H9 (cell line): ENCODE results near the gene LASP1. TPM values are rescaled to one million over a fixed set of nuclear protein-coding genes. Genes with fewer than 3 reads are reported as not detected.

Experiments
- DNase-seq: peaks from one replicate; pipeline ENCODE4 v3.0.0-alpha.2; 2017
- H2AFZ ChIP-seq: one replicate; pipeline ENCODE4 v1.6.1; 2013; ENCODE audit warnings: mild to moderate bottlenecking, low read length, control low read depth, moderate library complexity
- H2AK5ac ChIP-seq: 2 replicates; pipeline ENCODE4 v1.6.1; 2013; ENCODE audit warnings: low read length, control low read depth, mixed read lengths; ENCODE audit not compliant: insufficient read length
- H2BK120ac ChIP-seq: one replicate; pipeline ENCODE4 v1.6.1; 2013; ENCODE audit warnings: low read depth, mild to moderate bottlenecking, low read length, control low read depth, inconsistent platforms; ENCODE audit not compliant: poor library complexity, severe bottlenecking
- H2BK12ac ChIP-seq: 2 replicates; pipeline ENCODE4 v1.6.1; 2013; ENCODE audit warnings: low read length, control low read depth, mixed read lengths, low read depth; ENCODE audit not compliant: insufficient read length
- H2BK15ac ChIP-seq: 2 replicates; pipeline ENCODE4 v1.6.1; 2013; ENCODE audit warnings: low read depth, low read length, control low read depth
- H2BK20ac ChIP-seq: one replicate; pipeline ENCODE4 v1.6.1; 2013; ENCODE audit warnings: low read depth, mild to moderate bottlenecking, low read length, control low read depth, inconsistent platforms; ENCODE audit not compliant: poor library complexity, severe bottlenecking
- H2BK5ac ChIP-seq: 2 replicates; pipeline ENCODE4 v1.6.1; 2013; ENCODE audit warnings: low read length, control low read depth, mixed read lengths; ENCODE audit not compliant: insufficient read length
- H3K14ac ChIP-seq: 2 replicates; pipeline ENCODE4 v1.6.1; 2013; ENCODE audit warnings: low read length, control low read depth; ENCODE audit not compliant: insufficient read depth
- H3K18ac ChIP-seq: 2 replicates; pipeline ENCODE4 v1.6.1; 2013; ENCODE audit warnings: low read depth, mild to moderate bottlenecking, mixed read lengths, low read length, control low read depth; ENCODE audit not compliant: insufficient read length
- H3K23ac ChIP-seq: 2 replicates; pipeline ENCODE4 v1.6.1; 2013; ENCODE audit warnings: low read length, control low read depth, mixed read lengths, low read depth; ENCODE audit not compliant: insufficient read length
- H3K23me2 ChIP-seq: 2 replicates; pipeline ENCODE4 v1.6.1; 2013; ENCODE audit warnings: low read depth, mild to moderate bottlenecking, mixed read lengths, low read length, control low read depth; ENCODE audit not compliant: insufficient read length, poor library complexity, severe bottlenecking
- H3K27ac ChIP-seq: 2 replicates; pipeline ENCODE4 v1.5.1; 2013; ENCODE audit warnings: low read length, control low read depth, mixed read lengths, low read depth; ENCODE audit not compliant: insufficient read length
- H3K27me3 ChIP-seq: 2 replicates; pipeline ENCODE4 v1.6.1; 2013; ENCODE audit warnings: low read length, control low read depth, inconsistent platforms; ENCODE audit not compliant: insufficient read depth
- H3K4ac ChIP-seq: 2 replicates; pipeline ENCODE4 v1.6.1; 2013; ENCODE audit warnings: low read depth, mild to moderate bottlenecking, control low read depth, inconsistent platforms, low read length, moderate library complexity
- H3K4me1 ChIP-seq: 2 replicates; pipeline ENCODE4 v1.6.1; 2013; ENCODE audit warnings: low read length, control low read depth, inconsistent platforms; ENCODE audit not compliant: insufficient read depth
- H3K4me2 ChIP-seq: 2 replicates; pipeline ENCODE4 v1.6.1; 2013; ENCODE audit warnings: low read length, control low read depth, mixed read lengths; ENCODE audit not compliant: insufficient read length, insufficient read depth
- H3K56ac ChIP-seq: 2 replicates; pipeline ENCODE4 v1.6.1; 2013; ENCODE audit warnings: low read depth, mild to moderate bottlenecking, mixed read lengths, low read length, control low read depth; ENCODE audit not compliant: insufficient read length
- H3K79me1 ChIP-seq: 2 replicates; pipeline ENCODE4 v1.6.1; 2013; ENCODE audit warnings: low read depth, mild to moderate bottlenecking, moderate library complexity, low read length, control low read depth, inconsistent platforms; ENCODE audit not compliant: insufficient read depth, poor library complexity, severe bottlenecking
- H3K79me2 ChIP-seq: 2 replicates; pipeline ENCODE4 v1.6.1; 2013; ENCODE audit warnings: low read length, control low read depth, inconsistent platforms; ENCODE audit not compliant: insufficient read depth
- H3K9ac ChIP-seq: 2 replicates; pipeline ENCODE4 v1.6.1; 2013; ENCODE audit warnings: low read length, control low read depth, mixed read lengths; ENCODE audit not compliant: insufficient read length; ENCODE audit errors: extremely low read depth
- H3K9me3 ChIP-seq: one replicate; pipeline ENCODE4 v1.6.1; 2013; ENCODE audit warnings: low read depth, low read length, inconsistent platforms; ENCODE audit not compliant: control insufficient read depth
- H3T11ph ChIP-seq: one replicate; pipeline ENCODE4 v1.6.1; 2013; ENCODE audit warnings: mild to moderate bottlenecking, low read length, control low read depth, inconsistent platforms
- H4K20me1 ChIP-seq: one replicate; pipeline ENCODE4 v1.6.1; 2013; ENCODE audit not compliant: control insufficient read depth, insufficient read length, insufficient read depth
- H4K5ac ChIP-seq: 2 replicates; pipeline ENCODE4 v1.6.1; 2013; ENCODE audit warnings: low read depth, mild to moderate bottlenecking, mixed read lengths, low read length, control low read depth; ENCODE audit not compliant: insufficient read length
- H4K8ac ChIP-seq: replicated peaks from 2 replicates; pipeline ENCODE4 v1.6.1; 2013; ENCODE audit warnings: low read length, control low read depth, mixed read lengths, low read depth; ENCODE audit not compliant: insufficient read length
- H4K91ac ChIP-seq: 2 replicates; pipeline ENCODE4 v1.6.1; 2013; ENCODE audit warnings: low read depth, mild to moderate bottlenecking, moderate library complexity, mixed read lengths, low read length, control low read depth; ENCODE audit not compliant: insufficient read length
- H3K27ac Mint-ChIP-seq, 3 experiments: 2 replicates in 2 of 3; 3 replicates in 1 of 3; pipeline ENCODE4 v1.8.0; 2020 to 2021; ENCODE audit warnings: mixed read lengths in 3 of 3, mild to moderate bottlenecking in 1 of 3, moderate library complexity in 1 of 3
- H3K27me3 Mint-ChIP-seq: 2 replicates; pipeline ENCODE4 v1.8.0; 2021; ENCODE audit warnings: low read depth, mild to moderate bottlenecking, moderate library complexity, mixed read lengths
- H3K36me3 Mint-ChIP-seq, 3 experiments: 2 replicates in 2 of 3; 3 replicates in 1 of 3; pipeline ENCODE4 v1.8.0; 2020 to 2021; ENCODE audit warnings: low read depth in 3 of 3, mixed read lengths in 3 of 3; ENCODE audit not compliant: insufficient read depth in 1 of 3
- H3K4me1 Mint-ChIP-seq, 2 experiments: 2 replicates each; pipeline ENCODE4 v1.8.0; 2020; ENCODE audit warnings: mixed read lengths in 2 of 2
- H3K4me3 Mint-ChIP-seq, 2 experiments: 2 replicates in 1 of 2; 3 replicates in 1 of 2; pipeline ENCODE4 v1.8.0; 2020 to 2021; ENCODE audit warnings: mild to moderate bottlenecking in 2 of 2, mixed read lengths in 2 of 2, moderate library complexity in 1 of 2
- H3K9me3 Mint-ChIP-seq, 2 experiments: 2 replicates in 1 of 2; 3 replicates in 1 of 2; pipeline ENCODE4 v1.8.0; 2020; ENCODE audit warnings: mild to moderate bottlenecking in 2 of 2, mixed read lengths in 2 of 2, moderate library complexity in 1 of 2
- WGBS: extraction: QIAGEN DNeasy Blood & Tissue Kit; methylation state at CpG from one replicate; pipeline ENCODE4 v1.1.7; 2013; ENCODE audit warnings: missing lambda C conversion rate, low lambda C conversion rate, mixed read lengths; ENCODE audit not compliant: insufficient read length; ENCODE audit errors: extremely low coverage; 5-methylcytosine and 5-hydroxymethylcytosine counted together
- total RNA-seq: library from RNA; stranded (reverse); gene quantifications from 2 replicates; pipeline ENCODE4 v1.2.1, GENCODE V29; 2021
- TF ChIP-seq, protein P1 (sequence below): fragments of 200-600 bp; sonication (generic); conservative IDR thresholded peaks from 3 replicates; pipeline ENCODE4 v1.8.0; 2021; ENCODE audit warnings: antibody characterized with exemption, mild to moderate bottlenecking

Gene LASP1
- total RNA-seq, 1 experiment from 2014 or later, result 121 TPM

DNA sequence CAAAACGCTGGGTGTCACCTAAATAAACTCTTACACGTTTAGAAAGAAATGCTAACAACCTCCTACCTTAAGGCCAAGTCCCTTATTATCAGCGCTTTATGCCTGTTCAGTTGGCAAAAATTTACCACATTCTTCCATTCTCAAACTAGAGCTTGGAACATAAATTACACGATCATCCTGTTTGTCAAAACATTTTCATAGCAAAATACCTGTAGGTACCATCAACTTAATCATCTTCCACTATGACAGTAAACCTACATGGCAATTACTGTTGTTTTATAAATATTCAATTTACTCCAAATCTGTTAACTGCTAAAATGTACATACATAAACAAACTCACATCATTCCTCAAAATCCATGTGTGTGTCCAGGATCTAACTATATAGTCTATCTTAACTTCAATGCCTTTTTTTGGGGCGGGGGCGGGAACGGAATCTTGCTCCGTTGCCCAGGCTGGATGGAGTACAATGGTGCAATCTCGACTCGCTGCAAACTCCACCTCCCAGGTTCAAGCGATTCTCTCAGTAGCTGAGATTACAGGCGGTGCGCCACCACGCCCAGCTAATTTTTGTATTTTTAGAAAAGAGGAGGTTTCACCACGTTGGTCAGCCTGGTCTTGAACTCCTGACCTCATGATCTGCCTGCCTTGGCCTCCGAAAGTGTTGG is 20.8 kb upstream of the LASP1 start:
- TF ChIP-seq, protein P1, sequence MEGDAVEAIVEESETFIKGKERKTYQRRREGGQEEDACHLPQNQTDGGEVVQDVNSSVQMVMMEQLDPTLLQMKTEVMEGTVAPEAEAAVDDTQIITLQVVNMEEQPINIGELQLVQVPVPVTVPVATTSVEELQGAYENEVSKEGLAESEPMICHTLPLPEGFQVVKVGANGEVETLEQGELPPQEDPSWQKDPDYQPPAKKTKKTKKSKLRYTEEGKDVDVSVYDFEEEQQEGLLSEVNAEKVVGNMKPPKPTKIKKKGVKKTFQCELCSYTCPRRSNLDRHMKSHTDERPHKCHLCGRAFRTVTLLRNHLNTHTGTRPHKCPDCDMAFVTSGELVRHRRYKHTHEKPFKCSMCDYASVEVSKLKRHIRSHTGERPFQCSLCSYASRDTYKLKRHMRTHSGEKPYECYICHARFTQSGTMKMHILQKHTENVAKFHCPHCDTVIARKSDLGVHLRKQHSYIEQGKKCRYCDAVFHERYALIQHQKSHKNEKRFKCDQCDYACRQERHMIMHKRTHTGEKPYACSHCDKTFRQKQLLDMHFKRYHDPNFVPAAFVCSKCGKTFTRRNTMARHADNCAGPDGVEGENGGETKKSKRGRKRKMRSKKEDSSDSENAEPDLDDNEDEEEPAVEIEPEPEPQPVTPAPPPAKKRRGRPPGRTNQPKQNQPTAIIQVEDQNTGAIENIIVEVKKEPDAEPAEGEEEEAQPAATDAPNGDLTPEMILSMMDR, result no peak
- 100% methylated on average over 2 of the region's 16 CpGs for WGBS
- Histone ChIP-seq H3K23me2 (peaks cover 12% of the 10 kb centered on the region), H2AK5ac (no peak overlapping the region), H3K18ac (no peak overlapping the region), H3K9ac (no peak overlapping the region), H4K91ac (no peak overlapping the region), H3K4me2 (no peak overlapping the region), H2BK5ac (no peak overlapping the region), H3K79me2 (peaks cover 22% of the 10 kb centered on the region), H3K4ac (no peak overlapping the region), H2AFZ (no peak overlapping the region), H2BK12ac (no peak overlapping the region), H3K9me3 (no peaks in the 10 kb centered on the region), H2BK120ac (no peak overlapping the region), H3K79me1 (peaks cover 9% of the 10 kb centered on the region), H4K8ac (no peak overlapping the region), H3K27ac (no peak overlapping the region), H3K14ac (no peak overlapping the region), H4K5ac (no peak overlapping the region), H3K27me3 (no peaks in the 10 kb centered on the region), H3K4me1 (0 out of 2 replicates have a peak, but pooled peaks cover 2% of the 10 kb centered on the region), H3K23ac (no peak overlapping the region), H3K56ac (no peak overlapping the region), H2BK15ac (no peak overlapping the region), H3T11ph (no peak overlapping the region), H4K20me1 (no peaks in the 10 kb centered on the region), H2BK20ac (no peak overlapping the region)
- H3K4me3 Mint-ChIP-seq, result no peak overlapping the region
- H3K36me3 Mint-ChIP-seq, result peaks cover 62 to 67% (median 63%) of the 10 kb centered on the region in 3 experiments
- H3K27ac Mint-ChIP-seq, result peak overlapping the region in 2 of 3 experiments; percentile 44 to 59; a peak in 2 of 7 replicates
- H3K27me3 Mint-ChIP-seq, result no peaks in the 10 kb centered on the region; the same call in 1 of the 2 replicates
- no peak for DNase-seq
- H3K9me3 Mint-ChIP-seq, result peaks cover 3 to 4% of the 10 kb centered on the region in 2 experiments; a peak in 1 of 5 replicates
- peaks cover 18 to 26% of the 10 kb centered on the region in 2 experiments for H3K4me1 Mint-ChIP-seq
